Fibroblast of the aortic adventitia (primary cell): ENCODE measurements around the gene C1orf116. TPM values are rescaled to one million over a fixed set of nuclear protein-coding genes. Genes with fewer than 3 reads are reported as not detected.

Experiments
- DNase-seq: peaks from one replicate; pipeline ENCODE4 v3.0.0-alpha.2; 2010; ENCODE audit warnings: low read depth
- H3K4me3 ChIP-seq: 2 replicates; pipeline ENCODE4 v1.5.1; 2011; ENCODE audit warnings: low read depth, mild to moderate bottlenecking, control low read depth, low read length, moderate library complexity
- CTCF ChIP-seq: IDR thresholded peaks from 2 replicates; pipeline ENCODE4 v1.5.1; 2011; ENCODE audit warnings: mild to moderate bottlenecking, low read length, control low read depth, inconsistent platforms; ENCODE audit not compliant: insufficient read depth
- total RNA-seq: library from RNA; depleted of rRNA; stranded (reverse); fragments of >200 nt; gene quantifications from 2 replicates; pipeline ENCODE4 v1.2.3, GENCODE V29; 2012; ENCODE audit warnings: low replicate concordance

The C1orf116 gene
- total RNA-seq, 1 donor, result under 0.01 TPM

GRCh38 chr1:206986885-206987284, 45.7 kb downstream of the C1orf116 start:
- H3K4me3 ChIP-seq, result no peak overlapping the region
- no peak for TF ChIP-seq CTCF
- DNase-seq, result no peak

DNA sequence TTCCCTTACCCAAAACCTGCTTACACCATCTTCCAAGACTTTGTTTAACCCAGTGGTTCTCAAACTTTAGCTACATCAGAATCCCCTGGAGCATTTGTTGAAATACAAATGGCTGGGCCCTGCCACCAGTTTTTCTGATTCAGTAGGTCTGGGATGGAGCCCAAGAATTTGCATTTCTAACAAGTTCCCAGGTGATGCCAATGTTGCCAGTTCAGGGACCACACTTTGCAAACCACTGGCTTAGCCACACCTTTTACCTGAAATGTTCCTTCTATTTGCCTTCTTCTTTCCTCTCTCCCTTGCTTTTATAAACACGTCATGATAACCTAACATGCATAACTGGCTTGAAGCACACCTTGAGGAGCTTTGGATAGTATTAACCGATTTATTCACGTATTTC, 46.2 kb downstream of the C1orf116 start:
- no peak for TF ChIP-seq CTCF
- no peak overlapping the region for H3K4me3 ChIP-seq
- no peak for DNase-seq

- no peak for TF ChIP-seq CTCF
- no peak for DNase-seq
Observed at GRCh38 chr1:206985162-206985749, 47.3 kb downstream of the C1orf116 start.

DNA sequence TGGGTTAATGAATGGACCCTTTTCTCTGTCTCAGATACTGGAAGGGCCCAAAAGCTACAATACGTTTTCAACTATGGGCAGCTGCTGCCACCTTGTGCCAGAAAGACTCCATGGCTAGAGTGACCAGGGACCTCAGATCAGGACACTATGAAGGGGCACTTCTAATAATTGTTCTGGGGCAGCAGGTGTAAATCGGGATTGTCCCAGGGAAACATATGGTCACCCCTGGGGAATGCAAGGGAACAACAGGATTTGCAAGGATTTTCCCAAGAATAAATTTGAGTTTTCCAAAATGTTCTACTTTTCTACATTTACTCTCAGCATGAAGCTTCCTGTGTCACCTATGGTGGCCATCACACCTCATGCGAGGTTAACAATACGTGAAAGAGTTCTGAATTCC, 50.3 kb downstream of the C1orf116 start:
- peak; percentile 69 for TF ChIP-seq CTCF
- DNase-seq, result peak; percentile 40
- H3K4me3 ChIP-seq, result no peak overlapping the region

More at GRCh38 chr1:206985162-206985749, 47.3 kb downstream of the C1orf116 start:
- no peak overlapping the region for H3K4me3 ChIP-seq

GRCh38 chr1:206979379-206980043, 53.0 kb downstream of the C1orf116 start:
- DNase-seq, result peak; percentile 33
- H3K4me3 ChIP-seq, result no peak overlapping the region
- TF ChIP-seq CTCF, result peak; percentile 70

DNA sequence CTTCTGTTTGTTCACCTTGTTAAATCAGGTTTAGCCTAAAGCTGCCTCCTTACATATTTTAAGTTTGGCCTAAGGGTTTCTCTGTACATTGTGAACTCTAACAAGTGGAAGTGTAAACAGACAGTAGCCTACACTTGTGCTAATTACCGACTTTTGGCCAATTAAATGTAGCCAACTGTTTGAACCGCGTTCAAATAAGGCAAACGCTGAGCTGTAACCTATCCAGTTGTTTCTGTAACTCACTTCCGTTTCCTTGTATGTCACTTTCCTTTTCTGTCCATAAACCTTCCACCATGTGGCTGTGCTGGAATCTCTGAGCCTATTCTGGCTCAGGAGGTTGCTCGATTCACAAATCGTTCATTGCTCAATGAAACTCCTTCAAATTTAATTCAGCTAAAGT, 54.3 kb downstream of the C1orf116 start:
- TF ChIP-seq CTCF, result no peak
- H3K4me3 ChIP-seq, result no peak overlapping the region
- DNase-seq, result no peak
